HG03097 (cell line): ENCODE data around the gene GIT1.
A peak's percentile ranks its signal among the peaks of the same experiment; 100 is the strongest.
"Not testable (repeated sequence)": the region's sequence is repeated elsewhere in the genome, so short reads cannot be mapped to it uniquely, and the experiment has no call there.

ENCODE experiments used
- ATAC-seq: cut with Tn5 transposase; IDR thresholded peaks from one replicate; pipeline ENCODE4 v1.9.1; 2021; ENCODE audit not compliant: unreplicated experiment, low FRiP score

Gene GIT1

GRCh38 chr17:29568331-29569244 lies 20.9 kb downstream of the GIT1 start, which contains the start of gene TP53I13:
Gene TP53I13 (plus strand): TSS chr17:29568701. CDS start chr17:29568759, 58 bp downstream.
- ATAC-seq: peak; percentile 35

- peak; percentile 34 for ATAC-seq
Measured at GRCh38 chr17:29567554-29568330, 21.7 kb downstream of the GIT1 start.

GRCh38 chr17:29567304-29567553 lies 22.2 kb downstream of the GIT1 start:
- ATAC-seq: peak; percentile 14

GRCh38 chr17:29566473-29567303 lies 22.8 kb downstream of the GIT1 start, which contains the start of gene ABHD15:
Gene ABHD15 (minus strand): TSS chr17:29567037. CDS start chr17:29566966, 71 bp downstream.
- ATAC-seq: peak; percentile 24

GRCh38 chr17:29565643-29566472 lies 23.6 kb downstream of the GIT1 start:
- no peak for ATAC-seq

- no peak for ATAC-seq
Measured at GRCh38 chr17:29563816-29564215, 25.6 kb downstream of the GIT1 start.

GRCh38 chr17:29562615-29563014 lies 26.8 kb downstream of the GIT1 start:
- ATAC-seq: no peak

GRCh38 chr17:29561554-29562517 lies 27.6 kb downstream of the GIT1 start:
- ATAC-seq: no peak

- no peak for ATAC-seq
Measured at GRCh38 chr17:29560316-29560715, 29.1 kb downstream of the GIT1 start.

- ATAC-seq: no peak
Measured at GRCh38 chr17:29559640-29560039, 29.8 kb downstream of the GIT1 start.

- ATAC-seq: not testable (repeated sequence)
Measured at GRCh38 chr17:29558139-29558538, 31.3 kb downstream of the GIT1 start.

- ATAC-seq: no peak
Measured at GRCh38 chr17:29557739-29558116, 31.7 kb downstream of the GIT1 start.

- ATAC-seq: no peak
Measured at GRCh38 chr17:29557085-29557738, 32.2 kb downstream of the GIT1 start.

GRCh38 chr17:29555840-29556239 lies 33.6 kb downstream of the GIT1 start:
- ATAC-seq: no peak

- peak; percentile 69 for ATAC-seq
Measured at GRCh38 chr17:29549177-29549923, 40.1 kb downstream of the GIT1 start.

- no peak for ATAC-seq
Measured at GRCh38 chr17:29546830-29547229, 42.6 kb downstream of the GIT1 start.

- no peak for ATAC-seq
Measured at GRCh38 chr17:29546085-29546484, 43.4 kb downstream of the GIT1 start.

GRCh38 chr17:29544066-29544465 lies 45.4 kb downstream of the GIT1 start:
- ATAC-seq: no peak
